ENCODE measurements around the gene PPP2R3B. TPM values are rescaled to one million over a fixed set of nuclear protein-coding genes. Genes with fewer than 3 reads are reported as not detected.

Gene PPP2R3B
- total and polyA plus RNA-seq, 2 of the 4 experiments (the other 2 are of a cell fraction): 13.2 to 13.3 TPM

GRCh38 chrX:394830-395229 lies 8.1 kb upstream of the PPP2R3B start:
- 71% methylated on average over 1 of the region's 7 CpGs; no CpG with 5 or more reads in 1 of the 2 experiments for WGBS, 2 experiments (ENCODE audit: extremely low coverage in 2 of 2, insufficient read length in 1 of 2)
- Histone ChIP-seq H3K14ac (replicated peaks; ENCODE audit: low read depth, low read length) (no peak overlapping the region), H3K79me1 (ENCODE audit: low read depth in 1 of 2, low read length in 2 of 2) (no peaks in the 10 kb centered on the region), H4K20me1 (ENCODE audit: insufficient read depth, low read length) (no peaks in the 10 kb centered on the region), H3K56ac (ENCODE audit: extremely low read depth, insufficient read depth, low read length) (no peak overlapping the region), H3K4me1 (ENCODE audit: control insufficient read depth, insufficient read depth, low read length) (no peaks in the 10 kb centered on the region), H2AK9ac (replicated peaks; ENCODE audit: low read depth, low read length, poor library complexity) (no peak overlapping the region), H4K8ac (ENCODE audit: low read depth in 2 of 2, low read length in 2 of 2) (no peak overlapping the region), H3K23ac (ENCODE audit: low read depth, low read length) (no peak overlapping the region), H3K4me3 (ENCODE audit: insufficient read depth, low read depth, low read length) (no peak overlapping the region), H2BK5ac (ENCODE audit: low read depth, low read length, poor library complexity, severe bottlenecking) (no peak overlapping the region), H3K36me3 (ENCODE audit: control insufficient read depth, insufficient read depth, low read length) (no peaks in the 10 kb centered on the region), H2BK120ac (ENCODE audit: low read depth, low read length) (no peak overlapping the region), H3K27ac (ENCODE audit: insufficient read depth, low read length) (no peak overlapping the region), H3K9me3 (ENCODE audit: control insufficient read depth, insufficient read depth, low read length) (no peaks in the 10 kb centered on the region), H2BK20ac (ENCODE audit: low read depth, low read length) (no peak overlapping the region), H2AK5ac (ENCODE audit: low read depth, low read length) (no peak overlapping the region), H4K91ac (ENCODE audit: insufficient read depth, low read depth, low read length) (no peak overlapping the region), H3K9ac (ENCODE audit: low read depth, low read length) (no peak overlapping the region), H3K4ac (ENCODE audit: low read depth, low read length) (no peak overlapping the region), H3K4me2 (ENCODE audit: low read depth, low read length) (no peak overlapping the region), H2BK15ac (ENCODE audit: low read depth, low read length) (no peak overlapping the region), H3K9me1 (ENCODE audit: insufficient read depth, low read length) (no peaks in the 10 kb centered on the region), H3K18ac (ENCODE audit: low read depth, low read length) (no peak overlapping the region), H4K5ac (ENCODE audit: low read depth, low read length) (no peak overlapping the region), H3K27me3 (ENCODE audit: control insufficient read depth, insufficient read depth, low read length) (no peaks in the 10 kb centered on the region), H2AFZ (replicated peaks; ENCODE audit: low read length, poor library complexity) (no peak overlapping the region)
- TF ChIP-seq CEBPB (IDR thresholded peaks at IDR 0.05; ENCODE audit: low read depth, low read length): no peak
- no peak for TF ChIP-seq MXI1 (IDR thresholded peaks at IDR 0.05; ENCODE audit: borderline replicate concordance, low read depth, low read length)
- TF ChIP-seq RFX5 (IDR thresholded peaks at IDR 0.05; ENCODE audit: low read depth, low read length): no peak
- TF ChIP-seq MAZ (IDR thresholded peaks at IDR 0.05; ENCODE audit: borderline replicate concordance, low read depth, low read length): no peak
- no peak for TF ChIP-seq MAFK (IDR thresholded peaks at IDR 0.05; ENCODE audit: low read depth, low read length)
- TF ChIP-seq SMC3 (IDR thresholded peaks at IDR 0.05; ENCODE audit: low read depth, low read length): no peak
- TF ChIP-seq CHD1 (IDR thresholded peaks at IDR 0.05; ENCODE audit: low read depth, low read length): no peak
- TF ChIP-seq USF2 (IDR thresholded peaks at IDR 0.05; ENCODE audit: low read depth, low read length): no peak
- TF ChIP-seq BHLHE40 (IDR thresholded peaks at IDR 0.05; ENCODE audit: low read depth, low read length): no peak
- no peak for TF ChIP-seq POLR2A (IDR thresholded peaks at IDR 0.05; ENCODE audit: low read depth, low read length)
- TF ChIP-seq ELK1 (IDR thresholded peaks at IDR 0.05; ENCODE audit: borderline replicate concordance, low read depth, low read length): no peak
- no peak for TF ChIP-seq RCOR1 (IDR thresholded peaks at IDR 0.05; ENCODE audit: insufficient replicate concordance, low read length)
- no peak for TF ChIP-seq NFE2L2 (IDR thresholded peaks at IDR 0.05; ENCODE audit: low read depth, low read length)
- no peak for TF ChIP-seq RAD21 (IDR thresholded peaks at IDR 0.05; ENCODE audit: low read length)
- no peak for TF ChIP-seq CTCF (conservative IDR thresholded peaks at IDR 0.05; ENCODE audit: low read depth, low read length)
- no peak for TF ChIP-seq FOS (IDR thresholded peaks at IDR 0.05; ENCODE audit: low read depth, low read length)
- ChIA-PET CTCF (no interaction called here), POLR2A (ENCODE audit: unreplicated experiment) (no interaction called here)
- intact Hi-C loops (cut with micrococcal nuclease): no loop called here
- DNase-seq (no peak), ATAC-seq (ENCODE audit: low read depth) (no peak)
- dilution Hi-C loops (cut with HindIII; ENCODE audit: low sequenced_read_pairs, unreplicated experiment): no loop called here
- in situ Hi-C loops (cut with MboI; ENCODE audit: low sequenced_read_pairs): no loop called here
- BruUV-seq (replicated peaks): no TSS peak
